ENCODE measurements around the gene TMEM123. TPM values are rescaled to one million over a fixed set of nuclear protein-coding genes. Genes with fewer than 3 reads are reported as not detected.

Gene TMEM123
- total and polyA plus RNA-seq, 10 of the 15 experiments (the other 5 are each of a cell fraction or from before 2014, with no cell fraction given): 35.1 to 667 (median 123) TPM

GRCh38 chr11:102414559-102414958 is 38.0 kb downstream of the TMEM123 start (continued):
- TF ChIP-seq CTCF (IDR thresholded peaks at IDR 0.05 in 2 of 3, conservative IDR thresholded peaks at IDR 0.05 in 1 of 3; ENCODE audit: control insufficient read depth in 2 of 3, extremely low read depth in 1 of 3, insufficient read depth in 1 of 3, low read depth in 3 of 3, low read length in 3 of 3): no peak
- no peak for TF ChIP-seq NFYB (IDR thresholded peaks at IDR 0.05; ENCODE audit: insufficient read depth, low read depth, low read length)
- no peak for TF ChIP-seq CEBPB (IDR thresholded peaks at IDR 0.05; ENCODE audit: borderline replicate concordance in 1 of 2, low read depth in 2 of 2, low read length in 2 of 2)
- TF ChIP-seq ZNF274 (IDR thresholded peaks at IDR 0.05; ENCODE audit: insufficient read depth, insufficient read length): no peak
- TF ChIP-seq IKZF1 (conservative IDR thresholded peaks at IDR 0.05): no peak
- no peak for TF ChIP-seq JUND (IDR thresholded peaks at IDR 0.05; ENCODE audit: low read depth, low read length)
- no peak for TF ChIP-seq MEF2A (IDR thresholded peaks at IDR 0.05; ENCODE audit: insufficient read depth, low read depth, low read length)

GRCh38 chr11:102413497-102413896 is 39.1 kb downstream of the TMEM123 start:
- H3K79me2 ChIP-seq (ENCODE audit: control insufficient read depth, insufficient read depth, low read length): peaks cover 37% of the 10 kb centered on the region
- no TSS peak for BruUV-seq (replicated peaks)
- H3K4me3 ChIP-seq: no peak overlapping the region
- peaks cover 3% of the 10 kb centered on the region for H3K9me3 ChIP-seq (replicated peaks; ENCODE audit: control insufficient read depth, insufficient read depth, low read length)
- H3K4me1 ChIP-seq (ENCODE audit: control insufficient read depth, insufficient read depth, low read length): no peaks in the 10 kb centered on the region; the same call in 1 of the 2 replicates
- intact Hi-C loops (cut with micrococcal nuclease; ENCODE audit: unreplicated experiment) (no loop called here), in situ Hi-C loops (cut with MboI) (no loop called here)
- 99% methylated on average over 4 of the region's 4 CpGs for WGBS (ENCODE audit: insufficient coverage, insufficient replicate concordance, low lambda C conversion rate, missing lambda C conversion rate)
- peaks cover 2 to 4% of the 10 kb centered on the region in 2 experiments; a peak in 2 of 4 replicates for H3K36me3 ChIP-seq (ENCODE audit: control insufficient read depth in 2 of 2, insufficient read depth in 2 of 2, low read length in 1 of 2)
- no peak for FAIRE-seq
- ChIA-PET CTCF (interaction anchor here (1.0 to 2.2 kb wide), 3 partner anchors 10 to 23 kb away, joined by 3 to 8 read pairs (median 7); no protein-coding TSS in a partner anchor), POLR2A (interaction anchor here (2.5 kb wide), 1 partner anchor 9 kb away, joined by 9 read pairs; no protein-coding TSS in a partner anchor), SMC1A (ENCODE audit: uncharacterized antibody, unreplicated experiment) (interaction anchor here (0.6 to 1.6 kb wide), 4 partner anchors 12 to 253 kb away, joined by 3 to 4 read pairs (median 3); no protein-coding TSS in a partner anchor), RAD21 (ENCODE audit: unreplicated experiment) (interaction anchor here (1.1 kb wide), 1 partner anchor 9 kb away, joined by 4 read pairs; no protein-coding TSS in a partner anchor)
- no peaks in the 10 kb centered on the region for H3K27me3 ChIP-seq (replicated peaks in 1 of 2; ENCODE audit: control insufficient read depth in 2 of 2, insufficient read depth in 2 of 2, low read length in 1 of 2)
- TF ChIP-seq, protein P1, sequence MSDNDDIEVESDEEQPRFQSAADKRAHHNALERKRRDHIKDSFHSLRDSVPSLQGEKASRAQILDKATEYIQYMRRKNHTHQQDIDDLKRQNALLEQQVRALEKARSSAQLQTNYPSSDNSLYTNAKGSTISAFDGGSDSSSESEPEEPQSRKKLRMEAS (IDR thresholded peaks at IDR 0.05; ENCODE audit: low read depth, low read length): no peak
- TF ChIP-seq MYC (IDR thresholded peaks at IDR 0.05; ENCODE audit: insufficient read depth, insufficient read length, insufficient replicate concordance, low read length, severe bottlenecking) (no peak), STAT1 (conservative IDR thresholded peaks at IDR 0.05) (no peak)
- H3K9ac ChIP-seq (ENCODE audit: control insufficient read depth, insufficient read depth, low read length): no peak overlapping the region
- H3K27ac ChIP-seq (ENCODE audit: control insufficient read depth, insufficient read depth): no peak overlapping the region
- no peak overlapping the region for H3K4me2 ChIP-seq (ENCODE audit: control insufficient read depth, insufficient read depth)
- H2AFZ ChIP-seq (ENCODE audit: control insufficient read depth, low read depth, low read length): no peak overlapping the region
- H4K20me1 ChIP-seq (ENCODE audit: control insufficient read depth, insufficient read depth): no peaks in the 10 kb centered on the region
- DNase-seq (ENCODE audit: low read depth, low spot score): no peak
- ATAC-seq: no peak

Data from GM12878 (cell line).